Suppressor macrophage (primary cell): ENCODE measurements around the gene KCNJ4.
"Not testable (repeated sequence)": the region's sequence is repeated elsewhere in the genome, so short reads cannot be mapped to it uniquely, and the experiment has no call there.

Experiments
- DNase-seq, 4 experiments: peaks; one replicate each; pipeline ENCODE4 v3.0.0-alpha.2; 2020 to 2022

The KCNJ4 gene

DNA sequence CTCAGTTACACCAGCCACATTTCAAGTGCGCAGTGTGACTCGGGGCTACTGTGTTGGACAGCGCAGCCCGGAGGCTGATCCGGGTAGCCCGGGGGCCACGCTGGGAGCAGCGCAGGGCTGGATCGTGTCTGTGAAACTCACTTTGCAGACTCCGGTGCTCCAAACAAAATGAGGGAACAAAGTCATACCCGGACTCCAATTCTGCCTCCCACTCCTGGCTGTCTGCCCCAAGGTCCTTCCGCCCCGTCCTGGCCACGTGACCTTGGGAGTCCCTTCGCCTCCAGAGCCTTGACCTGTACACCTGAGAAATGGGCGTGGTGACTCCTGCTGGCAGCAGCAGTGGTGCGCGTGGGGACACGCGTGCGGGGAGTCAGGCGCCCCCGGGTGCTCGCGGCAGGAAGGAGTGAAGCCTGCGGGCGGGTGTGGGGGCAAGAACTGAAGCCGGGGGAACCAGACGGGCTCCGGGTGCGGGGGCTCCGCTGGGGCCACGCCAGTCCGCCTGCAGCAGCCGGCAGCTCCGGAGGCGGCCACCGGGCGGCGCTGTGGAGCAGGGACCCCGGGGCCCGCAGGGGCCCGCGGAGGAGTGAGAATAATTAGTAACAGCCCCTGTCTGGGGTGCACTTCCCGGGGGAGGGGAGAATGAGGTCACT is 42.4 kb downstream of the KCNJ4 start:
- peak in 2 of 4 experiments; percentile 23 to 52 for DNase-seq

DNA sequence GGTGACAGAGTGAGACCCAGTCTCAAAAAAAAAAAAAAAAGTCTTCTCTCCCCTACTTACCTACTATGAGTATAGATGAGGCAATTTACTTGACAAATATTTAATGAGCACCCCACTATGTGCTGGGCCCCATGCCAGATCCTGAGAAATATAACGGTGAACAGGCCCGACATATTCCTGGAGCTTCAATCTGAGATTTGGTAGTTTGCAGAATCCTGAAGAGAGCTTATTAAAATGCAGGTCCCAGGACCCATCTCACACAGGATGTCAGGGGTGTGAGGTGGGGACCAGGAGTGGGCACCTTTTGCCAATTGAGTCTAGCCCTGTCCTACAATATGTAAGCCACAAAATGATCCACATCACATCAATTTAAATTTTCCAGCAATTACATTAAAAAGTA is 44.0 kb downstream of the KCNJ4 start:
- no peak for DNase-seq

DNA sequence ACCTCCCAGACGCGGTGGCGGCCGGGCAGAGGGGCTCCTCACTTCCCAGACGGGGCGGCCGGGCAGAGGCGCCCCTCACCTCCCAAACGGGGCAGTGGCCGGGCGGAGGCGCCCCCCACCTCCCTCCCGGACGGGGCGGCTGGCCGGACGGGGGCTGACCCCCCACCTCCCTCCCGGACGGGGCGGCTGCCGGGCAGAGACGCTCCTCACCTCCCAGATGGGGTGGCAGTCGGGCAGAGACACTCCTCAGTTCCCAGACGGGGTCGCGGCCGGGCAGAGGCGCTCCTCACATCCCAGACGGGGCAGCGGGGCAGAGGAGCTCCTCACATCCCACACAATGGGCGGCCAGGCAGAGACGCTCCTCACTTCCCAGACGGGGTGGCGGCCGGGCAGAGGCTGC is 45.1 kb downstream of the KCNJ4 start:
- DNase-seq, result not testable (repeated sequence)

DNA sequence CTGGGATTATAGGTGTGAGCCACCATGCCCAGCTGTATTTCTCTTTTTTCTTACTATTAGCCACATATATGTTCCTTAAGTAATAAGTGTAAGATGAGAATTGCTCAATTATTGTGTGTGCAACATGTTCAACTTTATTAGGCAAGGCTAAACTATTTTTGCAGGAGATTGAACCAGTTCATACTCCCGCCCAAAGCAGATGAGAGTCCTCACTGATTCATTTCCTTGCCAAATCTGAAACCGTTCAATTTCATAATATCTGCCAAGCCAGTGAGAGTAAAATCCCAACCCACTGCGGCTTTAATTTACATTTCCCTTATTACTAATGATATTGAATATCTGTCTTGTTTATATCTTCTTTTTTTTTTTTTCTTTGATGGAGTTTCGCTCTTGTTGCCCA is 48.4 kb downstream of the KCNJ4 start:
- DNase-seq, result peak; percentile 53 to 76 (median 60)

DNA sequence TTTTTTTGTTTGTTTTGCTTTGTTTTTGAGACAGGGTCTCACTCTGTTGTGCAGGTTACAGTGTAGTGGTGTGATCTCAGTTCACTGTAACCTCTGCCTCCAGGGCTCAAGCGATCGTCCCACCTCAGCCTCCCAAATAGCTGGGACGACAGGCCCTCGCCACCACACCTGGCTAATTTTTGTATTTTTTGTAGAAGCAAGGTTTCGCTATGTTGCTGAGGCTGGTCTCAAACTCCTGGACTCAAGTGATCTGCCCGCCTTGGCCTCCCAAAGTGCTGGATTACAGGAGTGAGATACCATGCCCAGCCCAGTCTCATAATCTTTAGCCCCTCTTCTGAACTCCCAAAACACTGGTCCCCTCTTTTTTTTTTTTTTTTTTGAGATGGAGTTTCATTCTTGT is 50.6 kb downstream of the KCNJ4 start:
- no peak for DNase-seq

DNA sequence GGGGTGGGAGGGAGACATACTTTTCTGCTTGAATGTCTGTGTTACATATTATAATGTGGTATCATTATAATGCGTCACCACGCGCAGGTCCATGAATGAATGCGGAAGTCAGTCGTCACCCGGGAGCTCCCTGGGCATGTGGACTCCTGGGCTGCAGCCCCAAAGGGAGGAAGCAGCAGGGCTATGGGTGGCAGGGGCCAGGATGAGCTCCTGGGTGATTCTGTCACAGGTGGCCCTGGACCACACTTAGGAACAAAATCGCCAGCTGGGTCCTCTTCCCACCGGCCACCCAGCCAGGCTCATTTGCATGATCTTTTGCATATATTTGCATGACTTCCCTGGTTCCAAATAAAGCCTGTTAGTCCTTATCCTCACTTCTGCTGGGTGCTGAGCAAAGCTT is 51.2 kb downstream of the KCNJ4 start:
- DNase-seq, result peak in 3 of 4 experiments; percentile 8 to 37 (median 36)

DNA sequence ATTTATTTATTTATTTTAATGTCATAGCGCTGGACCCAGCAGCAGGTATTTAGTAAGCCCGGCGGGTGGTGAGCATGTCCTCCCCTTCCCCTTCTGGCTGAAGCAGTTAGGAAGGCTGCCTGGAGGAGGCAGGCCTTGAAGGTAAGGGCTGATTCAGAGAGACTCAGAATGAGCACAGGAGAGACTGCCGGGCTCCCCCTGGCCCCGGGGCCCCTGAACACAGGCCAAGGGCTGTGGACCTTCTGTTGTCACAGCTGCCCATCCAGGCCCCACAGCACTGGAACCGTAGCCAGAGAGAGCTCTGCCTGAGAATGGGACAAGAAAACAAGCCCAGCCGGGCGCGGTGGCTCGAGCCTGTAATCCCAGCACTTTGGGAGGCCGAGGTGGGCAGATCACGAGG is 52.8 kb downstream of the KCNJ4 start:
- DNase-seq, result no peak

DNA sequence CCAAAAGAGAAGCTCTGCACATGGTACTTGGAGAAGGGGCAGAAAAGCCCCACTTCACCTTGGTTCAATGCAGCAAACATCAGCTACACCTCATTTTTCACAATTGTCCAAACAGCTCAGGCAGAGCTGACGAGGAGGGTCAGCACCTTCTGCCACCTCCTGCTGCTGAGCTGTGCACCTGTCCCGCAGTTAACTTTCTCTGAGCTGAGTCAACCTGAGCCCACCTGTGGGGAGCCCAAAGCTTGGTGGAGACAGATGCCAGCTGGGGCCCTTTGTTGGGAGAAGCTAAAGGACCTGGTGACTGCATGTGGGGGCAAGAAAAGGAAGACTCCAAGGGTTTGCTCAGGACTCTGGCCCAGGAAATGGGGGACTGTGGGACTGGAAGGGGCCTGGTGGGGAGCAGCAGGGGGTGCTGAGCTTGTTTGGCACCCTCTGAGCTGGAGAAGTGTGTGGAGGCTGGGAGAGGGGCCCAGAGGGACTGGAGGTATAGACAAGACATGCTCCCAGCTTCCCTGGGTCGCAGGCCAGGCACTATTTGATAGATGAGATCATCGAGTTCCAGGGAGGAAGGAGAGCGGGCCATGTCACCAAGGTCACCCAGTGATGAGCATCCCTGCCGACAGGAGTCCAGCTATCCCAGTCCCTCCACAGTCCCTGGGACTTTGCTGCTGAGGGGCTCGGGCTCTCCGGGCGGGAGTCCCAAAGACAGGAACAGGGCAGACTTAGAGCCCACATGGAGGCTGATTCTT is 53.5 kb downstream of the KCNJ4 start:
- no peak for DNase-seq

DNA sequence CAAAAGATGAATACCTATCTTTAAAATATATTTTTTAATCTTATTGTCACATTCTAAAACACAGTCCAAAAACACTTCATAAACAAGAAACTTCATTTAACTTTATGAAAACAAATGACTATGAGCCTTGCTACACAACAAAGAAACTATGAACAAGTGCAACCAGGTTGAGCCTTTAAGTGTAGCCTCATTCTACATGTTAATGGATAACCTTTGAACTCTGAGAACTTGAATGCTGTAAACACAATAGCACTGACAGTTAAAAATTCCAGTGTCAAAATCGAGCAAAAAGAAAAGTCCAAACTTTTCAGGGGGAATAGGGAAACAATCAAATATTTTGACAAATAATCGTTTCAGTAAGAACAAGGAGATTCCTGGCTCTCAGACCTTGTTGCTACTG is 54.7 kb downstream of the KCNJ4 start:
- DNase-seq, result not testable (repeated sequence)

DNA sequence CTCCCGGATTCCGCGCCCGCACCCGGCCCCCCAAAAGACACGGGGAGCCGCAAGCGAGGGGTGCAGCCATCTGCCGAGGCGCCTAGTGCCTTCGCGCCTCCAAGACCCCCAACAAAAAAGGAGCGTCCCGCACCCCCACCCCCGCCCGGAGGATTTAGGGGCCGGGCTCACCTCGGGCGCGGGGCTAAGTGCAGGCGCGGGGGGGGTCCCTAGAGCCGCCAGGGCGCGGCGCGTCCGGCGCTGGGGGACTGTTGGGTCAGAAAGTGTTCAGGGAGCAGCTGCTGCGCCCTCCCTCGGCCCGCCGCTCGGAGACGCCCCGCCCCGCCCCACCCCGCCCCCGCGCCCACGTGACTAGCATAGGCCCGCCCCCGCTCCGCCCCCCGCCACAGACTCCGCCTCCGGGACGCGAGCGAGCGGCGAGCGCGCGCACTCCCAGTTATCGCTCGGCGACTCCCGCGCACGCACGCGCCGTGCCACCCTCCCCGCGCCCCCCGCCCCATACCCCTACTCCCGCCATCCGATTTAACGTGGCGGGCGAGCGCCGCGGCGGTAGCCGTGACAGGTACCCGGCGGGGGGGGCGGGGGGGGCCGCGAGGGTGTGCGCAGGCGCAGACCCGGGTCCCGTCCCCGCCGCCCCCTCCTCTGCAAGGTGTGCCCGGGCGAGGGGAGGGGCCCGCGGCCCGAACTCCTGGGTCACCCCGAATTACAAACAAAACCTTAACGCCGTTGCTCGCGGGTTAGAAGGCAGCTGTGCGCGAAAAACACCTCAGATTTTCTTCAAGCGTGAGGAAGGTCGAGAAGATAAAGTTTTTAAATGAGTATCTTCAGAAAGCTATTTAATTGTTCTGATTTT is 56.2 kb downstream of the KCNJ4 start:
- peak; percentile 83 to 97 (median 91) for DNase-seq

DNA sequence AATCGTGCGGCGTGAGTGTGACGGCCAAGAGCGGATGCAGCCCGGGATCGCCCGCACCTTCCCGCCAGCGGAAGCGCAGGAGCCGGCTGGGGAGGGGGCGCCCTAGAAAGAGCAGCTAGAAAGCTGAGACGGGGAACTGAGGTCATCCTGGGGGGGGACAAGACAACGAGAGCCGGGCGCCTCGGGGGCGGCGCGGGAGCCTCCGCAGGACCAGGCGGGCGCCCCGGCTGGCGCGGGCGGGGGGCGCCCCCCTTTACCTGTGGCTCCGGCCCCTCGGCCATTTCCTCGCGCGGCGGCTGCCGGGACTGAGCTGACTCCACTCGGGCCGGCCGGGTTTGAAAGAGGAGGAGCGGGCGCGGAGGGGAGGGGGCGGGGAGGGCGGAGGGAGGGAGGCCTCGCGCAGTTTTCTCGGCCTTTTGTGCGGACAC is 56.8 kb downstream of the KCNJ4 start:
- peak; percentile 26 to 67 (median 43) for DNase-seq

DNA sequence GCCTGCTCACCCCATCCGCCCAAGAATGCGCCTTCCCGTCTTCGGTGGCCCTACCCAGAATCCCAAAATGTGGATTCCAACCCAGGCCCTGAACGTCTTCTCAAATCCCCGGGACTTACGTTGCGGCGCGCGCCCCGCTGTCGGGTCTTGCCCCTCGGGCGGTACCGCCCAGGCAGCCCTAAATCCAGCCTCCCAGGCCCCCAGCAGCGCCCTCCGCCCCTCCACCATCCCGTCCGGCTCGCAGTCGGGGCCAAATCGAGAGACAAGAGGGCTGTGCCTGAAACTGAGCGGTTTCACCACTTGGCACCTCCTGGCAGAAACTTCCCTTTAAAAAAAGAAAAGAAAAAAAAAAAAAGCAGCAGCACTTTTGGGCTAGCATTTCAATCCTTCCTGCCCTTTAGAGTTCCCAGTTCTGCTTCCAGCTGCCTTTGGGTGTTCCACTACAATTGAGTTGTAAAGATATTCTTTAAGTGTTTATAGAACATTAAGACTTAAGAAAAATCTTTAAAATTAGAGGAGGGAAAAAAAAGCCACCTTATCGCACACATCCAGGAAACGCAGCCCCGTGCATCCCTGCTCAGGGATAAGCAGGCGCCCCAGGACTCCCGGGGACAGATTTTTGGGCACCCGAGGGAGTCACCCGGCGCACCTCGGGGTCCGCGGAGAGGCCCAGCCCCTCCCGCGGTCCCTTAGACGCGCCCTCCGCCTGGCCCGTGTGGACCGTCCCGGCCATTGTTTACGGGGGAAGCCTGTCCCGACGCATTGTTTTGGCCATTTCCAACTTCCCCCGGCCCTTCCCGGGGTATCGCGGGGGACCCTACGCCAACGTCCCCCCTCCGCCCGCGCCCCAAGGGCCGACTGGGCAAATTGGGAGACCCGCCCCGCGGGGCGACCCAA is 57.6 kb downstream of the KCNJ4 start:
- peak; percentile 30 to 61 (median 54) for DNase-seq

DNA sequence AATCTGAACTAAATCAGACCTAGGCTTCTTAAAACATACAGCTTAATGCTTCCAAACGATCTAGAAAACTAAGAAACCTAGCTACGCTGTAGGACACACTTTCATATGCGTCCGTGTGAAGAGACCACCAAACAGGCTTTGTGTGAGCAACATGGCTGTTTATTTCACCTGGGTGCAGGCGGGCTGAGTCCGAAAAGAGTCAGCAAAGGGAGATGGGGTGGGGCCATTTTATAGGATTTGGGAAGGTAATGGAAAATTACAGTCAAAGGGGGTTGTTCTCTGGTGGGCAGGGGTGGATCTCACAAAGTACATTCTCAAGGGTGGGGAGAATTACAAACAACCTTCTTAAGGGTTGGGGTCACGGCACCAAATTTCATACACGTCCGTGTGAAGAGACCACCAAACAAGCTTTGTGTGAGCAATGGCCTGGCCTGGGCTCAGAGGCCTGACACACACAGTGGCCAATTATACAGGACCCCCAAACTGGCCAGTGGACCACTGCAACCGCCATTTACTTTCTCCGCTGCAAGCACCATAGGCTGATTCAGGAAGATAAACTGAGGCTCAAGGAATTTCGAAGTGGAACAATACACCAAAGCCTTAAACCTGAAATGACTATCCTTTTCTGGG is 58.4 kb downstream of the KCNJ4 start:
- not testable (repeated sequence) for DNase-seq

DNA sequence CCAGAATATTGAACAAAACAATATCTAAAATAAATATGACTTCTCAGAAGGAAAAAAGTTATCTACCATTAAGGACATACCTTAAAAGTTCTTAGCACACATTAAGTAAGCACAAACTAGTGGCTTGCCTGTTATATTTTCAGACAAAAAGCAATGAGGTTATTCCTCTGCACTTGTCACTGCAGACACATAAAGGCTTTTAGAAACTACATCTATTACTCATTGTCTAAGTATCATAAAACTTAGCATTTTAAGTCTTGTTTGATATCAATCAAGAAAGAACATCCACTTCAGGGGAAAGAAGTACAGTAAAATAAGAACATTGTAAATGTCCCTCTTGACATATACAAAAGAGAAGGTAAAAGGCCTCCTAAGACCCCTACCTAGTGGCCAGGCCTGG is 59.1 kb downstream of the KCNJ4 start:
- not testable (repeated sequence) for DNase-seq

DNA sequence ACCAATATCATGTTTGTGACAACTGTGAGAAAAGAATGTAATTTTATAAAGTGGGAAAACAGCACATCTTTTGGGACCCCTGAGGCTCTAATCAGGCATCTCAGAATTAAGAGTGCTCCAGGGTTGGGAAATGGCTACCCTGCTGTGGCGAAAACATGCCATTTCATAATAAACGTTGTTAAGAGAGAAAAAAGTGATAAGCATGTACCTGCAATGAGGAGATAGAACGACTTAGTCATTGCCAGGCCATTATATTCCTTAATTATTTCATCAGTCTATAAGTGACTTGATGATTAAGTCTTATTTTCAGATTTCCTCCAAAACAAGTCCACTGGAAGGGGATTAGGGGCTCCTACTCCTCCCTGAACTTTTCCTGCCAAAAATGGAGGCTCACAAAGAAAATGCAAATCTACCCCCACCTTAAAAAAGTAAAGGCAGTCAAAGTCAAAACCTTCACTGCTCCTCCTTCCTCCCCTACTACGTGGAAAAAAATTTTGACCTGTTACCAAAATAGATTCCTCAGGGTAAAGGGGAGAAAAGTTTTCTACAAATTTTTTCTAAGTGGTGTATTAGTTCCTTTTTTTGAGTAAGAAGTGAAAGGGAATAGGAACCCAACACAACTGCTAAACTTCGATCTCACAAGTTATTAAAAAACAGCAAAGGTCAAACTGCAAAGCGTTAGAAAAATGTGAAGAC is 59.9 kb downstream of the KCNJ4 start:
- DNase-seq, result not testable (repeated sequence)

DNA sequence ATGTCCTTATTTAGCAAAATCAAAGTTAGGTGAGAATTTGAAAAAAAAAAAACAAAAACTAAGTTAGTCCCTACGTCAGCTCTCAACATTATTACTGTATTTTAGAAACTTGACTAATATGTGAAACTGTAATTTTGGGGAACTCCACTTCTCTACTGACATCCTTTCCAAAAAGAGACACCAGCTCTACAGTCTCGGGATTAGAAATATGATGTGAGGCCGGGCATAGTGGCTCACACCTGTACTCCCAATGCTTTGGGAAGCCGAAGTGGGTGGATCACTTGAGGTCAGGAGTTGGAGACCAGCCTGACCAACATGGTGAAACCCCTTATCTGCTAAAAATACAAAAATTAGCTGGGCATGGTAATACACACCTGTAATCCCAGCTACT is 65.6 kb downstream of the KCNJ4 start:
- DNase-seq, result not testable (repeated sequence)

DNA sequence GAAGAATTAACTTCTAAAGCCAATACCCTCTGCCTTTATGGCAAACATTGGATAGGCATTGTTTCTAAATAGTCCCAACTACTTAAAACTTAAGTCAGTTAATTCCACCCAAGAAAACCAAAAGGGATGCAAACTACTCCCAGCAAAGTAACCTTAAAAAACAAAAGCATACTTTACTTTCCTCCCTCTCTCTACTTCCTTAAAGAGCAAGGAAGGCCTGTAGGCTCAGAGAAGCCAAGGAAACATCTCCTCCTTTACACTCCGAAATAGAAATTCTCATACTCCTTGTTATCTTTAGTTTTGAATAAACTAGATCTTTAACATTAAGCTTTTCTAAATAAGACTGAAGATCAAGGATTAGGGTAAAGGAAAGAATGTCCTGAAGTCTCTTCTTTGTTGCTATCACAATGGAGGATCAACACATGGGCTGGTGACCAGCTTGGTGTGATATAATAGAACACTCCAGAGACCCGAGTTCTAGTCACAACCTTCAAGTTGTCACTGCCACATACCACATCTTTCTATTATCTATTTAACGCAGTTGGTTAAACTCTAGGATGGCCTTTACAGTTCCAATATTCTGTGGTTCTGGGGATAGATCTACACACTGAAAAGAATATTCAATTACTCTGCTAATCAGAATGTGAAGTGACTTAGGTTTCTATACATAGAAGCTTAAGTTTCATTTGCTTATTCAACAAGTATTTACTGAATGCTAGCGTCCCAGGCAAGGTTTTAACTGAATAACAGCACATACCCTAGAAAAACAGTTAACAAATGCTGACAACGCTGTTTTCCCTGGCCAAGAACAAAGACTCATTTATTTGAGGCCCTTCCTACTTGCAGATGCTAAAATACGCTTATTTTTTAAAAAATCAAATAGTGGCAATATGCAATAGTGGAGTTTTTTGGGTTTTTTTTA is 66.2 kb downstream of the KCNJ4 start:
- DNase-seq, result not testable (repeated sequence)

DNA sequence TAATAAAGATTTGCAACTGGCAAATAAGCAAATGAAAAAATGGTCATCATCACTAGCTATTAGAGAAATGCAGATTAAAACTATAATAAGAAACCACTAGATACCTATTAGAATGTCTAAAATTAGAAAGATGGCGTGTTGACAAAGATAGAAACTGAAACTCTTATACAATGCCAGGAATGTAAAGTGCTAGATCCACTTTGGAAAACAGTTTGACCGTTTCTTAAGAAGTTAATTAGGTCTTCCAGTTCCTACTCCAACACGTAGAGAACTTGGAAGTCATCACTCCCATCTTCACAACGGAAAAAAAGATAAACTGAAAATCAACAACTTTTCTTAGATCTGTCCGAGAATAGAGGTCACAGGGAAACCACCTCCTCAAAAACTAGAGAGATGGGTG is 68.1 kb downstream of the KCNJ4 start:
- DNase-seq, result not testable (repeated sequence)

DNA sequence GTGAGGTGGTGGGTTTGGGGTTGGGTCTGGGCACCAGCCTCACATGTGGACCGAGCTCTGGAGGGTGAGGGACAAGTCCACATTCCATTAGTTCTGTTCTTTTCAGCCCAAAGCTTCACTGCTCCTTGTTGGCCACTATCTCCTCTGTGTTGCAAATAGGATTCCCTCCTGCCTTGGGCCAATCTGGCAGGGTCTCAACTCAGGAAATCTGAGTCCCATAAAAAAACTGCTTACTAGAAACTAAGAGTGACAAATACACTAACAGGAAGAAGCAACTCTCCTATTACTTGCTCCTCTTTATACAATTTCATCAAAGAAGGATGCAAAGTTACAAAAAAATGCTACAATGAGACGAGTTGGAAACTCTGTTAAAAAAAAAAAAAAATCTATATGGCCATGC is 71.6 kb downstream of the KCNJ4 start:
- DNase-seq, result no peak

DNA sequence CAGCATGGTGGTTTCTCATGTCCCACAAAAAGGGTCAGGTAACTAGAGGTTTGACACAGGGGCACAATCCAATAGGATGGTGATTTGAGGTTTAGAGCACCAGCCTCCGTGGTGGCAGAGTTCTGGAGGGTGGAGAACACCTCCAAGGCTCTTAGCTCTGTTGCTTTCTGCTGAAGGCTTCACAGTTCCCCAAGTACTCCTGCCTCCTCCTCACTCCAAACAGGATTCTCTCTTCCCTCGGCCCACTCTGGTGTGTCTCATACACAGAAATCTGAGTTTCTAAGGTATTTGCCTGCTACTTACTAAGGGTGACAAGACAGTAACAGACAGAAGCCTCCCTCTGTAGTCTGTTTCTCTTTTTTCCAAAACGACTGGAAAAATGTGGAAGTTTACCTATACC is 73.6 kb downstream of the KCNJ4 start:
- DNase-seq, result not testable (repeated sequence)
